HUES64 (cell line): Measurements from ENCODE around the gene C2orf72.
A peak's percentile ranks its signal among the peaks of the same experiment; 100 is the strongest.
"Not testable (repeated sequence)": the region's sequence is repeated elsewhere in the genome, so short reads cannot be mapped to it uniquely, and the experiment has no call there.

ENCODE experiments used
- H3K27ac ChIP-seq: 2 replicates; pipeline ENCODE4 v1.7.0; 2013; ENCODE audit warnings: low read depth, low read length, inconsistent platforms
- H3K27me3 ChIP-seq: 2 replicates; pipeline ENCODE4 v1.6.1; 2013; ENCODE audit warnings: mild to moderate bottlenecking, low read length; ENCODE audit not compliant: insufficient read depth
- H3K36me3 ChIP-seq: 2 replicates; pipeline ENCODE4 v1.6.1; 2013; ENCODE audit warnings: mild to moderate bottlenecking, low read length; ENCODE audit not compliant: insufficient read depth
- H3K4me1 ChIP-seq: 2 replicates; pipeline ENCODE4 v1.6.1; 2013; ENCODE audit warnings: mild to moderate bottlenecking, low read length, moderate library complexity; ENCODE audit not compliant: insufficient read depth
- H3K4me3 ChIP-seq: 2 replicates; pipeline ENCODE4 v1.5.1; 2013; ENCODE audit warnings: mild to moderate bottlenecking, low read length, moderate library complexity
- H3K9ac ChIP-seq: 2 replicates; pipeline ENCODE4 v1.6.1; 2013; ENCODE audit warnings: mild to moderate bottlenecking, low read depth, low read length
- H3K9me3 ChIP-seq: 2 replicates; pipeline ENCODE4 v1.6.1; 2013; ENCODE audit warnings: low read depth, low read length; ENCODE audit not compliant: insufficient read depth
- WGBS: fragments of 150-250, 120-280 bp; methylation state at CpG from one replicate; pipeline ENCODE4 v1.1.7; 2013; ENCODE audit warnings: missing lambda C conversion rate; 5-methylcytosine and 5-hydroxymethylcytosine counted together

C2orf72 gene

GRCh38 chr2:231058761-231059550 is 21.6 kb downstream of the C2orf72 start:
- Histone ChIP-seq H3K9me3 (no peaks in the 10 kb centered on the region), H3K4me1 (peaks cover 12% of the 10 kb centered on the region; the same call in 1 of the 2 replicates), H3K27me3 (peaks cover 6% of the 10 kb centered on the region; the same call in 1 of the 2 replicates), H3K4me3 (peak overlapping the region; percentile 94), H3K36me3 (peaks cover 33% of the 10 kb centered on the region), H3K9ac (no peak overlapping the region), H3K27ac (no peak overlapping the region)
- WGBS = 93% methylated on average over 3 of the region's 4 CpGs

- no peak overlapping the region for H3K27ac ChIP-seq
- H3K4me1 ChIP-seq = peaks cover 12% of the 10 kb centered on the region; the same call in 1 of the 2 replicates
- peaks cover 41% of the 10 kb centered on the region for H3K36me3 ChIP-seq
- no peak overlapping the region for H3K4me3 ChIP-seq
- H3K9ac ChIP-seq = no peak overlapping the region
- H3K9me3 ChIP-seq = no peaks in the 10 kb centered on the region
- H3K27me3 ChIP-seq = no peaks in the 10 kb centered on the region
- WGBS = 78% methylated on average over 1 of the region's 2 CpGs
Measured at GRCh38 chr2:231059756-231060155, 22.4 kb downstream of the C2orf72 start.

GRCh38 chr2:231062776-231063175 is 25.5 kb downstream of the C2orf72 start:
- Histone ChIP-seq H3K4me3 (no peak overlapping the region), H3K9me3 (no peaks in the 10 kb centered on the region), H3K36me3 (peaks cover 69% of the 10 kb centered on the region), H3K27ac (no peak overlapping the region), H3K4me1 (peaks cover 11% of the 10 kb centered on the region; the same call in 1 of the 2 replicates), H3K27me3 (no peaks in the 10 kb centered on the region), H3K9ac (no peak overlapping the region)
- WGBS = 90% methylated on average over 3 of the region's 3 CpGs

GRCh38 chr2:231063347-231063746 is 26.0 kb downstream of the C2orf72 start:
- Histone ChIP-seq H3K9ac (no peak overlapping the region), H3K36me3 (peaks cover 75% of the 10 kb centered on the region), H3K4me1 (peaks cover 5% of the 10 kb centered on the region; the same call in 1 of the 2 replicates), H3K27me3 (no peaks in the 10 kb centered on the region), H3K27ac (no peak overlapping the region), H3K4me3 (no peak overlapping the region), H3K9me3 (no peaks in the 10 kb centered on the region)
- WGBS = no CpG with 5 or more reads among the region's 1 CpG

GRCh38 chr2:231065966-231066365 is 28.6 kb downstream of the C2orf72 start:
- no peaks in the 10 kb centered on the region for H3K4me1 ChIP-seq
- H3K27ac ChIP-seq = no peak overlapping the region
- H3K4me3 ChIP-seq = no peak overlapping the region
- no peaks in the 10 kb centered on the region for H3K9me3 ChIP-seq
- peaks cover 98% of the 10 kb centered on the region for H3K36me3 ChIP-seq
- whole genome bisulfite sequencing = 96% methylated on average over 1 of the region's 1 CpG
- H3K27me3 ChIP-seq = no peaks in the 10 kb centered on the region
- no peak overlapping the region for H3K9ac ChIP-seq

GRCh38 chr2:231067531-231067930 is 30.2 kb downstream of the C2orf72 start:
- H3K27ac ChIP-seq, H3K4me3 ChIP-seq, H3K4me1 ChIP-seq, H3K9me3 ChIP-seq, H3K9ac ChIP-seq, H3K27me3 ChIP-seq: not testable (repeated sequence)
- peaks cover 98% of the 10 kb centered on the region for H3K36me3 ChIP-seq
- WGBS = 90% methylated on average over 8 of the region's 8 CpGs

GRCh38 chr2:231068525-231069222 is 31.4 kb downstream of the C2orf72 start:
- Histone ChIP-seq H3K9ac (no peak overlapping the region), H3K27ac (no peak overlapping the region), H3K27me3 (no peaks in the 10 kb centered on the region), H3K4me3 (no peak overlapping the region), H3K9me3 (no peaks in the 10 kb centered on the region), H3K36me3 (peaks cover 98% of the 10 kb centered on the region), H3K4me1 (no peaks in the 10 kb centered on the region)
- 94% methylated on average over 4 of the region's 5 CpGs for WGBS

GRCh38 chr2:231069379-231070054 is 32.2 kb downstream of the C2orf72 start:
- Histone ChIP-seq H3K27me3 (no peaks in the 10 kb centered on the region), H3K4me1 (no peaks in the 10 kb centered on the region), H3K9me3 (no peaks in the 10 kb centered on the region), H3K9ac (no peak overlapping the region), H3K36me3 (peaks cover 98% of the 10 kb centered on the region), H3K27ac (no peak overlapping the region), H3K4me3 (no peak overlapping the region)
- 91% methylated on average over 1 of the region's 1 CpG for WGBS

GRCh38 chr2:231084565-231084964 is 47.2 kb downstream of the C2orf72 start:
- H3K4me3 ChIP-seq = no peak overlapping the region
- peaks cover 99% of the 10 kb centered on the region for H3K36me3 ChIP-seq
- no peaks in the 10 kb centered on the region for H3K27me3 ChIP-seq
- no peaks in the 10 kb centered on the region for H3K9me3 ChIP-seq
- WGBS = 100% methylated on average over 1 of the region's 1 CpG
- H3K9ac ChIP-seq = no peak overlapping the region
- H3K4me1 ChIP-seq = no peaks in the 10 kb centered on the region
- no peak overlapping the region for H3K27ac ChIP-seq

GRCh38 chr2:231088754-231089153 is 51.4 kb downstream of the C2orf72 start:
- H3K9ac ChIP-seq = no peak overlapping the region
- WGBS = 86% methylated on average over 4 of the region's 4 CpGs
- no peaks in the 10 kb centered on the region for H3K4me1 ChIP-seq
- no peak overlapping the region for H3K27ac ChIP-seq
- no peak overlapping the region for H3K4me3 ChIP-seq
- no peaks in the 10 kb centered on the region for H3K9me3 ChIP-seq
- no peaks in the 10 kb centered on the region for H3K27me3 ChIP-seq
- peaks cover 98% of the 10 kb centered on the region for H3K36me3 ChIP-seq

- WGBS = 87% methylated on average over 5 of the region's 5 CpGs
Measured at GRCh38 chr2:231093933-231094332, 56.6 kb downstream of the C2orf72 start.

More at GRCh38 chr2:231093933-231094332, 56.6 kb downstream of the C2orf72 start:
- no peaks in the 10 kb centered on the region for H3K27me3 ChIP-seq
- no peaks in the 10 kb centered on the region; the same call in 1 of the 2 replicates for H3K4me1 ChIP-seq
- no peak overlapping the region for H3K9ac ChIP-seq
- no peak overlapping the region for H3K27ac ChIP-seq
- H3K4me3 ChIP-seq = no peak overlapping the region
- H3K36me3 ChIP-seq = peaks cover 88% of the 10 kb centered on the region
- peaks cover 4% of the 10 kb centered on the region; the same call in 1 of the 2 replicates for H3K9me3 ChIP-seq
